Activated CD4-positive, alpha-beta T cell treated with anti-CD3 and anti-CD28 coated beads, Interleukin-2, amount 50 U/mL, for 4 hours (primary cell): Measurements from ENCODE around the gene NCBP3.
A peak's percentile ranks its signal among the peaks of the same experiment; 100 is the strongest.
"Not testable (repeated sequence)": the region's sequence is repeated elsewhere in the genome, so short reads cannot be mapped to it uniquely, and the experiment has no call there.

Experiments
- DNase-seq, 2 experiments: peaks; one replicate each; pipeline ENCODE4 v3.0.0-alpha.2; 2020

Gene NCBP3

GRCh38 chr17:3846437-3847164 is 555 bp upstream of the NCBP3 start:
- DNase-seq: no peak

GRCh38 chr17:3845291-3845620 is 790 bp downstream of the NCBP3 start:
- peak; percentile 24 to 26 for DNase-seq

GRCh38 chr17:3844556-3844955 is 1.5 kb downstream of the NCBP3 start:
- not testable (repeated sequence) for DNase-seq

- DNase-seq: peak; percentile 43
Observed at GRCh38 chr17:3843935-3844516, 2.0 kb downstream of the NCBP3 start.

GRCh38 chr17:3838206-3838605 is 7.8 kb downstream of the NCBP3 start:
- no peak for DNase-seq

- DNase-seq: no peak
Observed at GRCh38 chr17:3836551-3836950, 9.5 kb downstream of the NCBP3 start.

GRCh38 chr17:3835410-3836229 is 10.4 kb downstream of the NCBP3 start:
- DNase-seq: no peak

- no peak for DNase-seq
Observed at GRCh38 chr17:3834811-3835210, 11.2 kb downstream of the NCBP3 start.

- DNase-seq: no peak
Observed at GRCh38 chr17:3828852-3829232, 17.2 kb downstream of the NCBP3 start.

- no peak for DNase-seq
Observed at GRCh38 chr17:3828151-3828851, 17.7 kb downstream of the NCBP3 start.

- DNase-seq: peak; percentile 65 to 66
Observed at GRCh38 chr17:3827124-3827773, 18.8 kb downstream of the NCBP3 start.

- DNase-seq: no peak
Observed at GRCh38 chr17:3826191-3826590, 19.9 kb downstream of the NCBP3 start.

GRCh38 chr17:3821101-3821500 is 24.9 kb downstream of the NCBP3 start:
- DNase-seq: no peak

GRCh38 chr17:3818786-3819185 is 27.3 kb downstream of the NCBP3 start:
- no peak for DNase-seq

- no peak for DNase-seq
Observed at GRCh38 chr17:3817851-3818605, 28.0 kb downstream of the NCBP3 start.

GRCh38 chr17:3815925-3816324 is 30.1 kb downstream of the NCBP3 start:
- no peak for DNase-seq

- DNase-seq: no peak
Observed at GRCh38 chr17:3815122-3815521, 30.9 kb downstream of the NCBP3 start.

GRCh38 chr17:3814361-3814760 is 31.7 kb downstream of the NCBP3 start:
- DNase-seq: no peak

GRCh38 chr17:3813171-3813570 is 32.9 kb downstream of the NCBP3 start:
- no peak for DNase-seq

GRCh38 chr17:3812771-3813170 is 33.3 kb downstream of the NCBP3 start:
- no peak for DNase-seq

- DNase-seq: no peak
Observed at GRCh38 chr17:3812284-3812683, 33.8 kb downstream of the NCBP3 start.

- no peak for DNase-seq
Observed at GRCh38 chr17:3810019-3810418, 36.0 kb downstream of the NCBP3 start.
